HPDE6-E6E7 (cell line): ENCODE measurements around the gene EMC10.

Source experiments
- DNase-seq: peaks from one replicate; pipeline ENCODE4 v3.0.0; 2011; ENCODE audit warnings: missing footprints; ENCODE audit errors: extremely low spot score

Gene EMC10

GRCh38 chr19:50478901-50479715 is 2.8 kb downstream of the EMC10 start:
- DNase-seq: no peak

- no peak for DNase-seq
These were observed 3.5 kb downstream of the EMC10 start for GRCh38 chr19:50479761-50480251.

DNA sequence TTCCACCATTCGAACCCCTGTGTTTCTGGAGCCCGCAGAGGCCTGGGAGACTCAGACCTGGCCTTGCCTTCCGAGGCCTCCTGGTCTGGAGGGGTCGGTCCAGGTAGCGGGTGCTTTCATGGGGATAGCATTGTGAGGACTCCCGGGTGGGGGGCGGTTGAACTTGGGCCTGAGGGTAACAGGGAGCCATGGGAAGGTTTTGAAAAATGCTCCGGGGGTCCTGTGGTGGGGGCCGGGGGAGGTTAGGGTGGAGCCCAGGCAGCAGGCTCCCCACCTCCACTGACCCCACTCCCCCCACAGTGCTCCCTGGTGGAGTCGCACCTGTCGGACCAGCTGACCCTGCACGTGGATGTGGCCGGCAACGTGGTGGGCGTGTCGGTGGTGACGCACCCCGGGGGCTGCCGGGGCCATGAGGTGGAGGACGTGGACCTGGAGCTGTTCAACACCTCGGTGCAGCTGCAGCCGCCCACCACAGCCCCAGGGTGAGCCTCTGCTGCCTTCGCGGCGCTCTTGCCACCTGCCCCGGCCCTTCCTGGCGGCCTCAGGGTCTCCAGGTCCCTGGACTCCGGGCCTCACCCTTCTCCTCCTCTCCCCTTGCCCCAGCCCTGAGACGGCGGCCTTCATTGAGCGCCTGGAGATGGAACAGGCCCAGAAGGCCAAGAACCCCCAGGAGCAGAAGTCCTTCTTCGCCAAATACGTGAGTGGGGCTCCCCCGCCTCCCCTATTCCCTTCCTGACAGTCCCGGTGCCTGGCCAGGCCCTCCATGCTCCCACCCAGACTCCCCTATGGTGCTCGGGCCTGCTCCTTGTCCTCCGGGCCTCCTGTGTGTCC is 4.2 kb downstream of the EMC10 start:
- DNase-seq: no peak

DNA sequence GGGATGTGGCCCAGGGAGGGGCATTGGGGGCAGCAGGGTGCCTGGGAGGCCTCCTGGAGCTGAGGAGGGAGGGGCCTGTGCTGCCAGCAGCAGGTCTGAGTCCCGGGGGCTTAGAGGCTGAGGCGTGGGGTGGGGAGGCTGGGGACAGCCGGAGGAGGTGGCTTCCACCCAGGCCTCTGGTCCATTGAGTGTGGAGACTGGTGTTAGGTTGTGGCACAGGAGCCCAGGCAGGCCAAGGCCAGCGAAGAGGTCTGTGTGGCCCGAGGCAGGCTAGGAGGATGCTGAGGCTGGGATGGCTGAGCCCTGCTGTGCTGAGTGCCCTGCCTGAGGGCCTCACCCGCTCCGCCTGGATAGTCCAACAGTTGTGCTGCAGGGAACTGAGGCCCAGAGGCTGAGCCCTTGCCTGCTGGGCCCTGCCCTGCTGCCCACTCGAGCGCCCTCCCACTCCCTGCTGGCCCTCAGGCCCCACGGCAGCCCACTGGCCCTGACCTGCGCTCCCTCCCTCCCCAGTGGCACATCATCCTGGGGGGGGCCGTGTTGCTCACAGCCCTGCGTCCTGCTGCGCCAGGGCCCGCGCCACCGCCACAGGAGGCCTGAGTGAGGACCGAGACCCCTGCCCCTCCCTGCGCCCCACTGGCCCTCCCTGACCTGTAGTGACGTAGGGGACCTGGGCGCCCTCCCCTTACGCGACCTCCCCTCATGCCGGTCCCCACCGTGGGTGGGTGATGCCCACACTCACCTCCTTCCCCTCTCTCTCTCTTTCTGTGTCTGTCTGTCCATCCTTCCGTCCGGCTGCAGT is 5.2 kb downstream of the EMC10 start:
- DNase-seq: no peak

- no peak for DNase-seq
These were observed 6.1 kb downstream of the EMC10 start for GRCh38 chr19:50482271-50482855.

DNA sequence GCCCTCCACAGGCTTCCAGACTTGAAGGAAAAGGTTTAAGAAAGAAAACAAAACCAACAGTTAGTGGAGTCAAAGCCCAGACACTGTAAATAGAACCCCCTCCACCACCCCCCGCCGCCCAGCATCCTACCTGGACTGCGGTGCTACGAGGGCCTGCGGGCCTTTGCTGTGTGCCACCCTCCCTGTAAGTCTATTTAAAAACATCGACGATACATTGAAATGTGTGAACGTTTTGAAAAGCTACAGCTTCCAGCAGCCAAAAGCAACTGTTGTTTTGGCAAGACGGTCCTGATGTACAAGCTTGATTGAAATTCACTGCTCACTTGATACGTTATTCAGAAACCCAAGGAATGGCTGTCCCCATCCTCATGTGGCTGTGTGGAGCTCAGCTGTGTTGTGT is 6.6 kb downstream of the EMC10 start:
- DNase-seq: no peak

DNA sequence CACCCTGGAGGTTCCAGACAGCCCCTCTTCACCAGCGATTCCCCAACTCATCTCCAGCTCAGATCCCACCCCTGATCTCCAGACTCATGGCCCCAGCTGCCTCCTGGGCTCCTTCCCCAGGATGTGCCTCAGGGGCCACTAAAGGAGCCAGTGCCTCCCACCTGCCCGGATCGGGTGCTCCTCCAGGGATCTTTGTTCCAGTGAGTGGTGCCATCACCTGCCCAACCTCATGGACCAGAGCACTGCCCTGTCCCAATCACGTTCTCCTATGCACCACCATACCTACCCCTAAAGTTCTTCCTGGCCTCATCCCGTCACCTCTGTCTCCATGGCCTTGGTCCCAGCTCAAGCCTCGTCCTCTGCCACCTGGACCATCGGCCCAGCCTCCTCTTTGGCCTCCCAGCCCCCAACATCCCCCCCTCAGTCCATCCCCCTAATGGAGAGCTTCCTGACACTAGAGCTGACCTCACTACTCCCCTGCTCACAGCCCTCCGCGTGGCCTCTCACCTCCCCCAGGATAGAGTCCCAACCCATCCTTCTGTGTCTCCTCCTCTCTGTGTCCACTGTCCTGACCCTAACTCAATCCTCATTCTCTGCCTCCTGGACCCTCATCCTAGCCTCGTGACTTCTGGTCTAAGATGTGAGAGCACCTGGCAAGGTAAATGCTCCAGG is 9.1 kb downstream of the EMC10 start:
- no peak for DNase-seq

DNA sequence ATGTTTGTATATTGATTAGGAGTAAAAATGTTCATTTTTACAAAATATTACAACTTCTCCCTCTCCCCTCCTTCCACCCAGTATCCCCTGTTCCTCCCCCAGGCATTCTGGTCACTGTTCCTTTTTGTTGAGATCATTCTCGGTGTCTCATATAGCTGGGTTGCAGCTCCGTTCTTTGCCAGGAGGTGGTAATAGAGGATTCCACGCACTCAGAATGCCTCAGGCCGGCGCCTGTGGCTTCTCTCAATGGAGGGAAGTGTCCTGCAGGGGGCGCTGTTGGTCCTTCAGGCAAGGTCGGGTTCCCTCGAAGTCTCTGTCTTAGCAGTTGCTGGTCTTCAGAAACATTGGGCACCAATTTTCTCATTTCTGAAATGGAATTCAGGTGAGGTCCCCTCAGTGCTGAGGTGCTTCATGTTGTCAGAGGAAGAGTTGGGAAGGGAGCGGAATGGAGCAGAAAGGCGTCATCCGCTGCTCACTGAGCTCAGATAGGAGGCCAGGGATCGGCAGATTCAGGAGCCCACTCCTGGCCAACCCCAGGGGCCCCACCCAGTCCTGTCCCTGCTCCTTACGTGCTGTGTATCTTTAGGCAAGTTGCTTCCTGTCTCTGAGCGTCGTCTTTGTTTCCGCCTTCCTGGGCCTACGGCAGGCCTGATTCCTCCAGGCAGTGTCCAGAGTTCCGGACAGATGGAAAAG is 10.7 kb downstream of the EMC10 start:
- DNase-seq: no peak

DNA sequence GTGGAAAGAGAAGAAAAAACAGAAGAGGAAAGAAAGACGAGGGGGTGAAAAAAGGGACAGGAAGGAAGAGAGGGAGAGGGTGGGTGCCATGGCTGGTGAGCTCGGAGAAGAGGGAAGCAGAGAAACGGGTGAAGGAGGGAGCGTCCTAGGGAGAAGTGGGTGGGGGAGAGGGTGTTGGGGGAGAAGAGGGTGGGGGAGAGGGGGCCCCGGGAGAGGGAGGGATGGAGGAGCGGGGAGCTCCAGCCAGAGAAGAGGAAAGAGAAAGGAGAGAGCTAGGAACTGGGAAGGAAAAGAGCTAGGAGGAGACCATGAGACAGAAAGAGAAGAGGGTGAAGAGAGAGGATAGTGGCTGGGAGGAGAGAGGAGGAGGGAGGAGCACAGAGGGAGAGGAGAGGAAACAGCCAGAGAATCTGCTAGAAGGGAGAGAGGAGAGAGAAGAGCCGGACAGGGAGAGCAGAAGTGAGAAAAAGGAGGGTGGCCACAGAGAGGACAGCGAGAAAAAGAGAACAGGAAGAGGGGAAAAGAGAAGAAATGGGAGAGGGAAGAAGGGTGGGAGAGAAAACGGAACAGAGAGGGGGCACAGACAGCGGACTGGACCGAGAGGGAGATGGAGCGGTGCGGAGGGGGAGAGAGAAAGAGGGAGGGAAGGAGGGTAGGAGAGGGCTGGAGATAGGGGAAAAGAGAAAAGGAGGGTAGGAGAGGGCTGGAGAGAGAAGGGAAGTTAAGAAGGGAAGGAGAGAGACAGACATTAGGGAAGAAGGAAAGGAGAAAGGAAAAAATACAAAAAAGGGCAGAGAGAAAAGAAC is 12.3 kb downstream of the EMC10 start:
- no peak for DNase-seq

DNA sequence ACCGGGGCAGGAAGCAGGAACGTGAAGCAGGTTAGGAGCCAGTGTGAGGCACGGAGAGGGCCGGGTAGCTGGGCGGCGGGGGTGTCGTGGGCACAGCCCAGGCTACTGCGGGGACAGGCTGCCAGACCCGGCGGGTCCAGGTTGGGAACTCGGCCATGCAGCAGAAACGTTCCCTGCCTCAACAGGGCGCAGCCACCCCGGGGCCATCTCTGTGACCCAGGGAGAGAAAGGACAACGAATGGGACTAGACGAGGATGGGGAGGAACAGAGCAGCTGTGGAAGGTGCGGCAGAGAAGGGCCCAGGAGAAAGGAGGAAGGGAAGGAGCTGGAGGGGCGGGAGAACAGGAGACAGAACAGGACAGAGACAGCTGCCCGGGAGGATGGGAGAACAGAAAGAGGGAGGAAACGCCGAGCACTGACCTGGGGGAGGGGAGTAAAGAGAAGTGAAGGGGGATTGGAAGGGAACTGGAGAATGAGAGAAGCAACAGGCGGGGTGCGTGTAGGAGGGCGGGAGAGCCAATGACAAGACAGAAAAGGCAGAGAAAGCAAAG is 13.2 kb downstream of the EMC10 start:
- DNase-seq: no peak

DNA sequence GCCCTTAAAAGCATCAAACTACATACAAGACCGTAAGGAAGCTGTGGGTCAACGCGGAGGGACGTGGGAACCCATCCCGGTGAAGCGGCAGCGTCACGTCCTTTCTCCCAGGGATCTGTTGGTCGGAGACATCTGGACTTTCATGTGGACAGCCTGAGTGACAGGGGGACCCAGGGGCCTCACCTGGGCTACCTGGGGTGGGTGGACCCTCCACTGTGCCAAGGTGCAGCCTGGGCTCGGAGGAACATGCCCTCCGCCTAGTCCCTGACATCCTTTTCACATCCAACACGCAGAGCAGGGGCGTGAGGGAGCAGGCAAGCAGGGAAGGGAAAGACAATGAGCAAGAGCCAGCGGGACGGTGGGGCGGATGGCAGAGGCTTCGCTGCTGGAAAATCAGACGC is 14.1 kb downstream of the EMC10 start:
- DNase-seq: no peak

DNA sequence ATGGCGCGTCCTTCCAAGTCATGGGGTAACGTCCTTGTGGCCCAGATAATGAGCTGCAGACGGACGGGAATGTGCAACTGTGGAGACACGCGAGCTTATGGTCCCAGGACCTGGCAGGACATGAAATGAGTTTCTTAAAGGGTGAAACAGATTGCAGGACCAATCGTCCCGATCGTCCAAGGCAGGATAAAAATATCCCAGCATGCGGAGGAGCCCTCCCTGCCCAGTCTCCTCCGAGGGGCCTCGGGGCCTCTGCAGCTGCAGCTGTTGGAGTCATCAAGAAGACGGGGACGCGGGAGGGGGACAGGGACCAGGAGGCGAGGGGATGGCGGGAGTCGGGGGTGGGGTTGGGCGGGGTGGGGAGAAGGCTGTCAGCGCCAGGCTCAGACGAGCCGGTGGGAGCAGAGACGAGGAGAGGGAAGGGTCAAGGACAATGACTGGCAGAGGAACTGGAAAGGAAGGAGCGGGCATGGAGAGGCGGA is 14.7 kb downstream of the EMC10 start:
- no peak for DNase-seq

- no peak for DNase-seq
These were observed 16.2 kb downstream of the EMC10 start for GRCh38 chr19:50492303-50493052.

DNA sequence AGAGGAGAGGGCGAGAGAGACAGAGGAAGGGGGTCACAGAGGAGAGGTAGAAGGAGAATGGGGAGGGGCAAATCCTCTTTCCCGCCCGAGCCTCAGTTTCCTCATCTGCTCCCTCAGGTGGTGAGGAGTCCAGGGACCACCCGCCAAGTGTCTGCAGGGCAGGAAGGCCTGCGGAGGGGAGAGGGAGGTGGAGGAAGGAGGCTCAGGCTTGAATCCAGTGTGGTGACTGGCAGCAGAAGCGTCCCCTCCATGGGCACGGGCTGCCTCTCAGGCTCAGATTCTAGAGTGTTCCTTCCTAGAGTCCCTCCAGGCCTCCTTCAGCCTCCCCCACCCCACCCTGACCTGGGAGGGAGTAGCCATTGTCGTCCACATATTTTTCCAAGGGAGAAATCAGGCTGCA is 16.9 kb downstream of the EMC10 start:
- DNase-seq: no peak

- no peak for DNase-seq
These were observed 18.1 kb downstream of the EMC10 start for GRCh38 chr19:50494186-50495019.

- DNase-seq: no peak
These were observed 18.8 kb downstream of the EMC10 start for GRCh38 chr19:50495020-50495531.
